Measurements from ENCODE around the gene PDZD2.

DNA sequence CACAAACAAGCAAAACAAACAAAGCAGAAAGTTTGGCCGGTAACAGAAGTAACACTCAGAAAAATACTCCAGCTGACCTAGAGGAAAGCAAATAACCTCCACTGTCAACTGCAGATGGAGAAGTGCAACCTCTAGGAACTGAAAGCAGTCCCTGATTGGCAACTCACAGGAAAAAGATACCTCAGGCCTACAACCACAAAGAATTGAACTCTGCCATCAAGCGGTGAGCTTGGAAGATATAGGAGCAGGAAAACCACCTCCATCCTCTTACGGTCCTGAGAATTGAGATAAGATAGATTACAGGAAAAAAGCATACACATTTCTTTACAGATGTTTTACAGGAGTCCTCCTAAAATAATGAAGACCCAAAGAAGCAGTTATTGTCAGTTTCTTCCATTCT is 184.5 kb downstream of the PDZD2 start:
- no peak for TF ChIP-seq POLR2A (IDR thresholded peaks at IDR 0.05)
- TF ChIP-seq, protein P1, sequence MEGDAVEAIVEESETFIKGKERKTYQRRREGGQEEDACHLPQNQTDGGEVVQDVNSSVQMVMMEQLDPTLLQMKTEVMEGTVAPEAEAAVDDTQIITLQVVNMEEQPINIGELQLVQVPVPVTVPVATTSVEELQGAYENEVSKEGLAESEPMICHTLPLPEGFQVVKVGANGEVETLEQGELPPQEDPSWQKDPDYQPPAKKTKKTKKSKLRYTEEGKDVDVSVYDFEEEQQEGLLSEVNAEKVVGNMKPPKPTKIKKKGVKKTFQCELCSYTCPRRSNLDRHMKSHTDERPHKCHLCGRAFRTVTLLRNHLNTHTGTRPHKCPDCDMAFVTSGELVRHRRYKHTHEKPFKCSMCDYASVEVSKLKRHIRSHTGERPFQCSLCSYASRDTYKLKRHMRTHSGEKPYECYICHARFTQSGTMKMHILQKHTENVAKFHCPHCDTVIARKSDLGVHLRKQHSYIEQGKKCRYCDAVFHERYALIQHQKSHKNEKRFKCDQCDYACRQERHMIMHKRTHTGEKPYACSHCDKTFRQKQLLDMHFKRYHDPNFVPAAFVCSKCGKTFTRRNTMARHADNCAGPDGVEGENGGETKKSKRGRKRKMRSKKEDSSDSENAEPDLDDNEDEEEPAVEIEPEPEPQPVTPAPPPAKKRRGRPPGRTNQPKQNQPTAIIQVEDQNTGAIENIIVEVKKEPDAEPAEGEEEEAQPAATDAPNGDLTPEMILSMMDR (IDR thresholded peaks at IDR 0.05), result no peak
